Small intestine (tissue), 16 donors: ENCODE results near the gene RNU1-2. TPM values are rescaled to one million over a fixed set of nuclear protein-coding genes. Genes with fewer than 3 reads are reported as not detected.
"Not testable (repeated sequence)": the region's sequence is repeated elsewhere in the genome, so short reads cannot be mapped to it uniquely, and the experiment has no call there.

Source experiments
- DNase-seq, 2 donors: peaks; one replicate each; pipeline versions ENCODE4 v3.0.0 to v3.0.0-alpha.2; 2013
- FAIRE-seq: peaks from 2 replicates; lab custom pipeline; 2012; peaks lifted over from hg19 to GRCh38; lab: Jason Lieb, UNC
- H3K27ac ChIP-seq, 3 donors: one replicate each; pipeline ENCODE4 v1.5.1; 2013; ENCODE audit warnings: low read length in 2 of 3, mild to moderate bottlenecking in 2 of 3, control low read depth in 1 of 3, inconsistent platforms in 1 of 3, low read depth in 1 of 3, moderate library complexity in 1 of 3
- H3K27me3 ChIP-seq, 3 donors: one replicate each; pipeline ENCODE4 v1.6.1; 2013; ENCODE audit warnings: low read length in 3 of 3, inconsistent platforms in 1 of 3; ENCODE audit not compliant: control insufficient read depth in 3 of 3, insufficient read depth in 3 of 3
- H3K36me3 ChIP-seq, 3 donors: one replicate each; pipeline ENCODE4 v1.6.1; 2013; ENCODE audit warnings: low read length in 3 of 3, inconsistent platforms in 1 of 3, low read depth in 1 of 3, mild to moderate bottlenecking in 1 of 3, moderate library complexity in 1 of 3; ENCODE audit not compliant: control insufficient read depth in 3 of 3, insufficient read depth in 2 of 3
- H3K4me1 ChIP-seq, 3 donors: one replicate each; pipeline ENCODE4 v1.6.1; 2013; ENCODE audit warnings: low read length in 2 of 3, inconsistent platforms in 1 of 3, low read depth in 1 of 3, mild to moderate bottlenecking in 1 of 3, moderate library complexity in 1 of 3; ENCODE audit not compliant: control insufficient read depth in 3 of 3, insufficient read depth in 2 of 3
- H3K4me3 ChIP-seq, 3 donors: one replicate each; pipeline ENCODE4 v1.5.1; 2013; ENCODE audit warnings: low read length in 3 of 3, control low read depth in 1 of 3, inconsistent platforms in 1 of 3, low read depth in 1 of 3, mild to moderate bottlenecking in 1 of 3, moderate library complexity in 1 of 3
- H3K9me3 ChIP-seq, 2 donors: one replicate each; pipeline ENCODE4 v1.6.1; 2013; ENCODE audit warnings: low read depth in 1 of 2, low read length in 1 of 2; ENCODE audit not compliant: control insufficient read depth in 2 of 2, insufficient read depth in 1 of 2
- WGBS, 3 donors: extraction: QIAGEN DNeasy Blood & Tissue Kit; methylation state at CpG; one replicate each; pipeline ENCODE4 v1.1.7; 2013; 5-methylcytosine and 5-hydroxymethylcytosine counted together
- long read RNA-seq, 10 donors: transcript quantifications; one replicate each; lab custom pipeline, GENCODE V29; 2026
- polyA plus RNA-seq, 4 donors: library from polyadenylated mRNA; stranded (reverse) in 3 of 4; unstranded in 1 of 4; fragments of 200-250 nt in 3 of 4; fragments of 120-200 nt in 1 of 4; gene quantifications; one replicate each; pipeline versions ENCODE4 v1.2.1 to v1.2.3, GENCODE V29; 2013
- donor health status: healthy with polysubstance abuse.
- donor health status: control.
- donor health status: control.
- donor health status: Bipolar disorder and iron deficiency.
- donor health status: healthy.

RNU1-2 gene
- not detected for polyA plus RNA-seq
- long read RNA-seq, donor 1 = 0 reads
- long read RNA-seq, donor 2 = 0 reads
- long read RNA-seq, donor 3 = 0 reads
- long read RNA-seq, donor 4 = 0 reads
- long read RNA-seq, donor 5 = 0 reads
- long read RNA-seq, donor 6 = 0 reads
- long read RNA-seq, donor 7 = 0 reads
- long read RNA-seq, donor 8 = 0 reads
- long read RNA-seq, donor 9 = 0 reads
- long read RNA-seq, donor 10 = 0 reads

- peak within 1 kb of the TSS; percentile 89 to 93 (median 89) for H3K27ac ChIP-seq
- H3K4me1 ChIP-seq = peaks cover 0 to 15% (median 0%) of the 10 kb centered on the region in 3 donors
- FAIRE-seq (peak; percentile 70), DNase-seq (peak; percentile 90 to 96)
- peak within 1 kb of the TSS in 2 of 3 donors; percentile 38 to 52 for H3K4me3 ChIP-seq
- not testable (repeated sequence) for H3K27me3 ChIP-seq, H3K36me3 ChIP-seq, H3K9me3 ChIP-seq
- 0% methylated on average over 15 to 33 of the region's 39 CpGs for WGBS, 3 donors
Observed at GRCh38 chr1:16895598-16896315, at the start of gene RNU1-2. TSS of gene RNU1-2 (plus strand) at chr1:16895980.

DNA sequence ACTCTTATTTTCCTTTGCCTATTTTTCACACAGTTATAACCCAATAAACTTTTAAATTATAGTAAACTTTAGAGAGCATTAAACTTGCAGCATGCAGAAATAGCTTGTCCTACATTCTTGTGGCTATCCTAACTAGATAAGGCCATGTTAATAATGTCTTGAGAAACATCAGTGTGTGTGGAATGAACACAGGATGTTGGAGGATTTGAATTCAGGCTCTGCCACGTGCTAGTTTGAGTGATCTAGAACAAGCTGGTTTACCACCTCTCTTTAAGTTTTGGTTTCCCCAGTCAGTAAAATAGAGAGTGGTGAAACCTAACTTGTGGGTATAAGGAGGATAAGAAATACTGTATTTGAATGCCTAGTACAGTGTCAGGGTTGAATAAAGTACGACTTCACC lies 39.6 kb upstream of the RNU1-2 start:
- H3K27ac ChIP-seq, H3K4me3 ChIP-seq, DNase-seq, H3K27me3 ChIP-seq, H3K9me3 ChIP-seq, H3K4me1 ChIP-seq, FAIRE-seq, H3K36me3 ChIP-seq: not testable (repeated sequence)
- WGBS, 3 donors = 69 to 90% (median 76%) methylated on average over 2 of the region's 2 CpGs

GRCh38 chr1:16859167-16860041 lies 36.4 kb upstream of the RNU1-2 start:
- not testable (repeated sequence) for H3K4me3 ChIP-seq, FAIRE-seq, DNase-seq, H3K4me1 ChIP-seq, H3K9me3 ChIP-seq, H3K27me3 ChIP-seq, H3K36me3 ChIP-seq, H3K27ac ChIP-seq
- WGBS, 3 donors = 47 to 69% (median 64%) methylated on average over 21 to 30 of the region's 46 CpGs

DNA sequence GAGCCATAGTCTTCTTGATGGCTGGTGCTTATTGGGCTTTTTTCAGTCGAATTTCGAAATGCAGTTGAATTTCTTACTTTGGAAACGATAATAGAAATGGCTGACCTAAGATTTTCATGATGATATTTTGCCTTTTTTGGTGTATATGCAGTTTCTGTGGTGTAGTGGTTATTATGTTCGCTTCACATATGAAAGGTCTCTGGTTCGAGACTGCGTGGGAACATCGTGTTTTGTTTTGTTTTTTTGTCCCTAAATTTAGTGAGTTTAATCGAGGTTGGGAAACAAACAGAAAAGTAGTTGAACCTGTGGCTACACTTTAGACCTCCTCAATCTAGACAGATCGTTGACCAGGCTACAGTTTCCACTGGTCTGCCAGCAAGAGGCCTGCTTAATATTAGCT lies 35.7 kb upstream of the RNU1-2 start:
- H3K27ac ChIP-seq, FAIRE-seq, H3K9me3 ChIP-seq, DNase-seq, H3K27me3 ChIP-seq, H3K36me3 ChIP-seq, H3K4me3 ChIP-seq, H3K4me1 ChIP-seq: not testable (repeated sequence)
- WGBS, 3 donors = 68 to 77% (median 77%) methylated on average over 7 of the region's 9 CpGs

DNA sequence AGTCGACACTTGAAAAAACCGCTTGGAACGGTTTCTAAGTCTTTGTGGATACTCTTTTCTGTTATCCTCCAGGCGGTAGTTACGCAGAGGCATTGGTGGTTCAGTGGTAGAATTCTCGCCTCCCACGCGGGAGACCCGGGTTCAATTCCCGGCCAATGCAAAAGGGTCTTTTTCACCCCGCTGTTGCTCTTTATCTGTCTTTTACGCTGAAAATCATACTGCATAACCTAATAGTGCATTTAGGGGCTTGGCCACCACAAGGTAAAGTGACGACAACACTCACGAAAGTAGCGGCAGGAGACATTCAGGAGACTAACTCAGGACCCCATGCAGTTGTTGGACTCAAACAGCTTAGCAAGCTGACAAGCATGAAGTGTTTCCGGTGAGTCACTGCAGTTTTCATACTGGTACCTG lies 33.9 kb upstream of the RNU1-2 start:
- not testable (repeated sequence) for H3K36me3 ChIP-seq, H3K4me3 ChIP-seq, H3K4me1 ChIP-seq, H3K27ac ChIP-seq, FAIRE-seq, H3K27me3 ChIP-seq, H3K9me3 ChIP-seq, DNase-seq
- 49 to 77% (median 60%) methylated on average over 10 to 12 of the region's 16 CpGs for WGBS, 3 donors

DNA sequence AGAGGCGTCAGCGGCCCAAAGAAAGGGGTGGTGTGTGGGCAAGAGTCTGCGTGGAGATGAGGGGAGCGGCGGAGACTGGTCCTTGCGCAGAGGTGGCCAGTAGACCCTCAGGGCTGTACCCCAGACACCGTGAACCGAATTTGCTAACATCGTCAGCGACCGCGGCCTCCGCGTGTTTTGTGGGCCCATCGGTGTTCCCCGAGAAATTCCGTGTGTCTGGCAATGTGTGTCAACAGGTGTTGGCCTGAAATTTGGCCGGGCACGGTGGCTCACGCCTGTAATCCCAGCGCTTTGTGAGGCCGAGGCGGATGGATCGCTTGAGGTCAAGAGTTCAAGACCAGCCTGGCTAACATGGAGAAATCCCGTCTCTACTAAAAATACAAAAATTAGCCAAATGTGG lies 33.4 kb upstream of the RNU1-2 start:
- not testable (repeated sequence) for H3K27me3 ChIP-seq, H3K9me3 ChIP-seq, H3K4me3 ChIP-seq, FAIRE-seq, DNase-seq, H3K4me1 ChIP-seq, H3K27ac ChIP-seq, H3K36me3 ChIP-seq
- 92 to 94% (median 93%) methylated on average over 24 to 25 of the region's 25 CpGs for WGBS, 3 donors

GRCh38 chr1:16863024-16863423 lies 32.8 kb upstream of the RNU1-2 start:
- not testable (repeated sequence) for H3K27me3 ChIP-seq, H3K4me3 ChIP-seq, H3K27ac ChIP-seq, H3K9me3 ChIP-seq, DNase-seq, H3K36me3 ChIP-seq, H3K4me1 ChIP-seq, FAIRE-seq
- WGBS, 3 donors = 66 to 91% (median 72%) methylated on average over 5 to 6 of the region's 11 CpGs

GRCh38 chr1:16866926-16867707 lies 28.7 kb upstream of the RNU1-2 start:
- not testable (repeated sequence) for H3K4me1 ChIP-seq, H3K9me3 ChIP-seq, FAIRE-seq, H3K36me3 ChIP-seq, H3K4me3 ChIP-seq, DNase-seq, H3K27ac ChIP-seq
- peaks cover 0 to 12% (median 0%) of the 10 kb centered on the region in 3 donors for H3K27me3 ChIP-seq
- 16 to 20% (median 19%) methylated on average over 4 of the region's 6 CpGs for WGBS, 3 donors
